Measurements from ENCODE around the gene CPHXL.

CPHXL gene

GRCh38 chr16:75676909-75677308 is 49.4 kb downstream of the CPHXL start, which contains the start of gene CPHXL2:
Gene CPHXL2 (minus strand): TSS chr16:75677009. CDS start chr16:75676999, 10 bp downstream.
- Histone ChIP-seq H3K27me3 (replicated peaks; ENCODE audit: control insufficient read depth, insufficient read depth, low read length) (no peaks in the 10 kb centered on the region), H3K36me3 (ENCODE audit: control insufficient read depth, insufficient read depth, low read length) (no peaks in the 10 kb centered on the region), H3K4me3 (replicated peaks; ENCODE audit: low read depth, low read length) (no peak within 1 kb of the TSS)
- no peak for DNase-seq (ENCODE audit: extremely low read depth, insufficient read length)
- TF ChIP-seq CTCF (IDR thresholded peaks at IDR 0.05; ENCODE audit: insufficient read depth, low read length, poor library complexity, severe bottlenecking): no peak

- TF ChIP-seq CTCF (IDR thresholded peaks at IDR 0.05; ENCODE audit: insufficient read depth, low read length, poor library complexity, severe bottlenecking): no peak
- no peak for DNase-seq (ENCODE audit: extremely low read depth, insufficient read length)
These were observed 58.8 kb downstream of the CPHXL start for GRCh38 chr16:75667503-75667902.

More at GRCh38 chr16:75667503-75667902, 58.8 kb downstream of the CPHXL start:
- no peaks in the 10 kb centered on the region for H3K27me3 ChIP-seq (replicated peaks; ENCODE audit: control insufficient read depth, insufficient read depth, low read length)
- no peak overlapping the region for H3K4me3 ChIP-seq (replicated peaks; ENCODE audit: low read depth, low read length)
- no peaks in the 10 kb centered on the region for H3K36me3 ChIP-seq (ENCODE audit: control insufficient read depth, insufficient read depth, low read length)
